ENCODE data around the gene MOB3A.
"Not testable (repeated sequence)": the region's sequence is repeated elsewhere in the genome, so short reads cannot be mapped to it uniquely, and the experiment has no call there.

MOB3A gene

DNA sequence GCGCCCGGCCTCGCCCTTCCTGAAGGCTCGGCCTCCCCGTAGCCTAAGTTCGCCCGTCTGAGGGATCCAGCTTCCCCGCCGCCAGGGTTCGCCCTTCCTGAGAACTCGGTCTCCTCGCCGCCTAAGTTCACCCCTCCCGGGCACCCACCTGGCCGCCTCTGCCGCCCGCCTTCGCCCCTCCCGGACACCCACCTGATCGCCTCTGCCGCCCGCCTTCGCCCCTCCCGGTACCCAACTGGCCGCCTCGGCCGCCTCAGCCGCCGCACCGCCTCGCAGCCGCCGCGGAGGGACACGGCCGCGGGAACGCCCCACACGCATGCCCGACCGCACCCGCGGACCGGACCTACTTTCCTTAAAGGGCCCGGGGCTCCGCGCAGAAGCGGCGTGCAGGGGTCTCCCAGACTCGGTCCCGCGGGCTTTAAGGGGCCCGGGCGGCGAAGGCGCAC lies at the start of gene MOB3A:
Gene MOB3A (minus strand): TSS at position 293 of the 446 bp plus-strand sequence. CDS start 17,766 bp downstream, outside the sequence.
- peak; percentile 96 to 97 for DNase-seq

DNA sequence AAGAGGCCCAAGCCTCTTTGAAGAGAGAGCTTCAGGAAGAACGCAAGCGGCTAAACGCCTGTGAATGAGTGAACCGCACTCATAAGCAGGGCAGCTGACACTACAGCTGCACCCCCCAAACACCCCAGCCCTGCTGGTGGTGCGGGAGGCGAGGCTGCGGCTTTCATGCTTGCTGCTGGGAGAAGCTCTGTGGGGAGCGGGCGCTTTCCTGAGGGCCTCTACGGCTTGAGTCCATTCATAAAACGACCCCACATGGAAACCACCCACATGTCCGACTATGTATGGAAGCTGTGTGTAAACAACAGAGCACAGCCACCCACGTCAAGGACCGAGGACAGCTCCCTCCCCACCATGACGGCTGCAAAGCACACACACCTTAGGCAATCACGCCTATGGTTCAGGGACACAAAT lies 49.7 kb upstream of the MOB3A start:
- no peak for DNase-seq

DNA sequence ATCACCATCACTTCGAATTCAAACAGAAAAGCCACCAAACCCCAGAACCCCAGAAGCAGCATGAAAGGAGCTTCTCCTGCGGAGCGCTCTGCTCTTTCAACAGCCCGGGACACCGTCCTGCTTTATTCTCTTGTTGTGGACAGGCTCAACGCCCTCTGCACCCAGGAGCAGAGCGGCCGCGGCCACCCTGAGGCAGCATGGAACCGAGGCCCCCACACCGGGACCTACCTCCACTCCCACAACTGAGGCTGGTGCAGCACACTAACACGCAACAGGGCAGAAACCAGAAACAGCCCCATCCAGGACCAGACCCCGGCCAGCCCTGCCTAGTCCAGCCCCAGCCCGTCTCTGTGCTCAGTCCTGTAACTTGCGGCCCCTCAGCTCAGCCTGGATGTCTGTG lies 48.1 kb upstream of the MOB3A start:
- DNase-seq: no peak

DNA sequence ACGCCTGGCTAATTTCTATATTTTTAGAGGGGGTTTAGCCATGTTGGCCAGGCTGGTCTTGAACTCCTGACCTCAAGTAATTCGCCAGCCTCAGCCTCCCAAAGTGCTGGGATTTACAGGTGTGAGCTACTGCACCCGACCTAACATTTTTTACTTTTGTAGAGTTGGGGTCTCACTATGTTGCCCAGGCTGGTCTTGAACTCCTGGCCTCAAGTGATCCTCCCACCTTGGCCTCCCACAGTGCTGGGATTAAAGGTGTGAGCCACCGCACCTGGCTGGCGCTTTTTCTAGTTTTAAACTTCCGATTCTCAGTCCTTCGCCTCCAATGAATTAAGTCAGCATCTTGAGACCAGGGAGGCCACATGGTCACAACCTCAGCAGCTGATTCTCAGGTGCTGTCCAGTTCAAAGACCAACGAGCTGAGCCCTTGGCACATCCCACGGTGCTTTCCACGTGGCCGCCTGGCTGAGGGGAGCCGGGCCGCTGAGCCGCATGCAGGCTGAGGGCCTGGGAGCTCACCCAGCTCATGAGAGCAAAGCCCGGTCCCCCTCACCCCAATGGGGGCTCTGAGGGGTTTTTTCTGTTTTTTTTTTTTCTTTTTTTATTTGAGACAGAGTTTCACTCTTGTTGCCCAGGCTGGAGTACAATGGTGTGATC lies 46.2 kb upstream of the MOB3A start:
- DNase-seq: no peak

DNA sequence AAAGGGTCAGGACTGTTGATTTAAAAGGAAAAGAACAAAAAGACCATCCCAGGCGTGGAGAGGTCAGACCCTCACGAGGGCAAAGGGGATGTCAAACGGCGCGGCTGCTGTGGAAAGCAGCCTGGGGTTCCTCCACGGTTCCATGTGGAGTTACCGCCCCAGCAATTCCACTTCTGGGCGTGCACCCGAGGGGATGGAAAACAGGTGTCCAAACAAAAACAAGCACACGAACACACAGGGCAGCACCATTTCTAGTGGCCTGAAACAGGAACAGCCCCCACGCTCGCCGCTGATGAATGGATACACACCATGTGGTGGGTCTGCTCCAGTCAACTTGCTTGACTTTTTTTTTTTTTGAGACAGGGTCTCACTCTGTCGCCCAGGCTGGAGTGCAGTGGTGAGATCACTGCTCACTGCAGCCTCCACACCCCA lies 44.0 kb upstream of the MOB3A start:
- DNase-seq: no peak

DNA sequence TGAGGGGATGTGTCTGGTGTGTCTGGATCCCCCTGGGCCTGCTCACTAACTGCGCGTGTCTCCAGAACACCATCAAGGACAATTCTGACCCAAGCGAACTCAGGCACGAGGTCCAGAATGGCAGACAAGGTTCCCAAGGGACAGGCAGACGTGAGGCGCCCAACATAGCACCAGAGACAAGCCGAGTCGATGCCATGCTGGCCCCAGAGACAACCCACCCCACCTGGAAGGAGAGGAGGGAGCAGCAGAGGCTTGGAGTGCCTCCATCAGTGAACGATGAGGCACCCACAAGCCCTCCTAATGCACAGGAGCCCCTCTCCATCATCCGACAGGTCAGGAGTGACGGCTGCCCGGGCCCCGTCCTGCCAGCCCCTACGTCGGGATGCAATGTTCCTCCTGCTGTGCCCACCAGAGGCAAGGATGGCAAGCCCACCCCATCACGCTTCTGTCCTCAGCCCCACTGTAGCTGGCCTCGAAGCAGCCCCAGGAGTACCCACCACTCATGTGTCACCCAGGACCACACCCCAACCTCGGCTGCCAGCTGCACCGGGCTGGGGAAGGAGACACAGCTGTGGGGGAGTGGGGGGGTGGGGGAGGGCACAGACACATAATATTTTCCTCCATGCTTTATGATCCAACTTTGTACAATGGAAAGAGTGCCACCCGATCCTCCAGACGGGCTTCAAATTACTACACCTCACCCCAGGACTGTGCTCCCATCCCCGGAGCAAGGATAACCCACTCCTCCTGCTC lies 43.4 kb upstream of the MOB3A start:
- no peak for DNase-seq

DNA sequence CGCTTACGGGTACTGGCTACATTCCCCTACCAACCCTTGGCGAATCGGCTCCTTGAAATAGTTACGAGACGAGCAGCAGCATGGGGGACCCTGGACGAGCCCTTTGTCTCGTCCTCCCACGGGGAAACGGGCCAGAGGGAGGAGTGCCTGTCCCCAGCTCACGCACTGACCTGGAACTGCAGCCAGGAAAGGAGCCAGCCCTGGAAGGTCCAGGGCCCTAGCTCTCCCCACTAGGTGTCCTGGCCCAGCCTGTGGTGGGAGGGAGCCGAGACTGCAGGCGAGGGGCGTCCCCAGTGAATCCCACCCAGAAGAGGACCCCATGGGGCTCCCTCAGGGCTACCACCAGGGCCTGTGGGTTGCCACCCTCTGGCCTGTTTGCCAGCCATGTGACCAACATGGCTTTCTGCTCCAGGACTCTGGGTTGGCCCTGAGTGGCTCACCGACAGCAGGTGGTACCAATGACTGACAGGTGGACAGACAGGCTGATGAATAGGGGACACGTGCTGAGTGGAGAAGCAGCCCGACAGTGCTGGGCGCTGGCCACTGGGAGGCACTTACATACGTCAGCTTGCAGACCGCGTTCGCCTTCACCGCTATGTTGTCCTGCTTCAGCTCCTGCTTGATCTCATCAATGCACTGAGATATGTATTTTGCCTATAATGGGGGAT lies 42.1 kb upstream of the MOB3A start:
- no peak for DNase-seq

DNA sequence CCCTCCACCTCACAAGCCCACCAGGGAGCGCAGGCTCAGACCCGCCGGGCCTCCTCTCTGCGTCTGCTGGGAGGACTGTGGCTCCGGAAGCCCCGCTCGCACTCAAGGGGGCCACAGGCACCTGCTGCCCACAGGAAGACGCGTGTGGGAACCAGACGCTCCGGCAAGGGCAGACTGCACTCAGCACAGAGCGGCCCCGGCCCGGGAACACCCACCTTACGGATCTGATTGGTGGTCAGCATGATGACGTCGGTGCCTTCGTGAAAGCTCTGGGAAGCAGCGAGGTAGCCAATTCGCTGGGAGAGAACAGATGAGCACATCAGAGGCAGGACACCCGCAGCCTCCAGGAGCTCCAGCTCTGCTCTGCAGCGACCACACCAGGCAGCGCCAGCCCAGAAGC lies 40.7 kb upstream of the MOB3A start:
- no peak for DNase-seq

DNA sequence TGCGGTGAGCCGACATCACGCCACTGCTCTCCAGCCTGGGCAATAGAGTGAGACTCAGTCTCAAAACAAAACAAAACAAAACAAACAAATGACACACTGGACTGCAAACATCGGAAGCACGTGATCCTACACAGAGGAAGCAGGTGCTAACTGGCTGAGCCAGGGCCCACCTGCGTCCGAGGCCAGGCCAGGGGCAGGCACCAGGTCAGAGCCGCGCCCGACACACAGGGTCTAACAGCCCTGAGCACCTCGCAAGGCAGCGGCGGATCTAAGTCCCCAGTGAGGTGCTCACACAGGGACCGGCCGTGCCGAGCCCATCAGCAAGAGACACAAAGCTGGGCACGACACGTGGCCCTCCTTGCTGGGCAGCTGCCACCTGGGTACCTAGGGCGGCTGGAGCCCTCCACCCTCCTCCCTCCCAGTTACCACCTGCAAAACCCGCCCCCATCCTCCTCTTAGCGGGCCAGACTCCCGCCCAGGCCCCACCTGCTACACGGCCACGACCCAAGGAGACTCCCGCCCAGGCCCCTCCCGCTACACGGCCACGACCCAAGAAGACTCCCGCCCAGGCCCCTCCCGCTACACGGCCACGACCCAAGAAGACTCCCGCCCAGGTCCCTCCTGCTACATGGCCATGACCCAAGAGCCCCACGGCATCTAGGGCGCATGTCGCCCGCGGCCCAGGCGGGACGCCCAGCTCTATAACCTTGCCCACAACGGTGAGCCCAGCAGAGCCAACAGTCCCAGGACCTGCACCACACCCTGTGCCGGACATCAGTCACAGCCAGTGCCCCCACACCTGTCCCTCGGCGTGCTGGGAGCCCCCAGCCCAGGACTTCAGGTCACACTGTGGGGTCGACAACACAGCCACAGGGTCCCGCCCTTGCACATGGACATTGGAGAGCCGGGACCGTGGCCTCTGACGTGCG lies 39.6 kb upstream of the MOB3A start:
- DNase-seq: no peak

DNA sequence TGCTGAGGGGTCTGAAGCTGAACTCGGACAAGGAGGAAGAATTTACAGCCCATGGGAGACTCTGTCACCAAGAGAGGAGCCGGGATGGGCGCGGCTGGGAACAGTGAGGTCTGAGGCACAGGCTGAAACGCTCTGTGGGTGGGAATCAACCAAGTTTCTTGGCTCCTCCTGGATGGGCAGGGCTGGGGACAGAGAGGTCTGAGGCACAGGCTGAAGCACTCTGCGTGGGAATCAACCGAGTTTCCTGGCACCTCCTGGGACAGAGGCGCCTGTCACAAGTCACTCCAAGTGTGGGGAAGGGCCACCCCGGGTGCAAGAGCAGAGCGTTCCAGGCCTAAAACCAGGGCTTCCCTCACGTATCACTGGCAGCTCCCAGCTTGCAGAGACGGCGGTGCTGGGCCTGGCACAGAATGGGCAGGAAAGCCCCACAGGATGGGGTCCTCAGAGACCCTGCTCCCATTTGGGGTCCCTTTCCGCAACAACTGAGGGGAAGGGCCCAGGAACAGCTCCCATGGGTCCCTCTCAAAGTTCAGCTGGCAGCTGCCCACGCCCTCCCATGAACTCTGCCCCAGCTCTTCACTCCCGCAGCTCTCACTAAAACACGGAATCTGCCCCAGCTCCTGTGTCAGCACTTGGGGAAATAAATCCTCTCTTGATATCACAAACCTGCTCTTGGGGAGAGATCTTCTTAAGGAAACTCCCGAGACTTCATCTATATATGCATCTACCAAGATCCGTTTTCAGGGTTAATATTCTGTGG lies 36.8 kb upstream of the MOB3A start:
- no peak for DNase-seq

DNA sequence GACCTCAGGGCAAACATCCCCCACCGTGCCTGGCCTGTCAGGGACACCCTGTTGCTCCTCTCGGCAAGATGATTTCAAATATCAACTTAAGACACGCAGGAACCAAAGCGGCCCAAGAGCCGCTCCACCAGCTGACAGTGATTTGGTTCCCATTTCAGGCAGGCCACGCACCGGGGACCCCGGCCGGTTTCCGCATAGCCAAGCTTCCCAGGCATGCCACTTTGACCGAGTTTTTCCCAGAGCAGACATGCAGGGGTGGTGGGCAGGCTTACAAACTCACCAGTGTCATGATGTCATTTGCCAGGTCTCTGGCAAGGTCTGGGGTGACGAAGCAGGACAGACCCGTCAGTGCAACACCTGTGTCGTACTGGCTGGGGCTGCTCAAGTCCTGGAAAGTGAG lies 36.1 kb upstream of the MOB3A start:
- no peak for DNase-seq

DNA sequence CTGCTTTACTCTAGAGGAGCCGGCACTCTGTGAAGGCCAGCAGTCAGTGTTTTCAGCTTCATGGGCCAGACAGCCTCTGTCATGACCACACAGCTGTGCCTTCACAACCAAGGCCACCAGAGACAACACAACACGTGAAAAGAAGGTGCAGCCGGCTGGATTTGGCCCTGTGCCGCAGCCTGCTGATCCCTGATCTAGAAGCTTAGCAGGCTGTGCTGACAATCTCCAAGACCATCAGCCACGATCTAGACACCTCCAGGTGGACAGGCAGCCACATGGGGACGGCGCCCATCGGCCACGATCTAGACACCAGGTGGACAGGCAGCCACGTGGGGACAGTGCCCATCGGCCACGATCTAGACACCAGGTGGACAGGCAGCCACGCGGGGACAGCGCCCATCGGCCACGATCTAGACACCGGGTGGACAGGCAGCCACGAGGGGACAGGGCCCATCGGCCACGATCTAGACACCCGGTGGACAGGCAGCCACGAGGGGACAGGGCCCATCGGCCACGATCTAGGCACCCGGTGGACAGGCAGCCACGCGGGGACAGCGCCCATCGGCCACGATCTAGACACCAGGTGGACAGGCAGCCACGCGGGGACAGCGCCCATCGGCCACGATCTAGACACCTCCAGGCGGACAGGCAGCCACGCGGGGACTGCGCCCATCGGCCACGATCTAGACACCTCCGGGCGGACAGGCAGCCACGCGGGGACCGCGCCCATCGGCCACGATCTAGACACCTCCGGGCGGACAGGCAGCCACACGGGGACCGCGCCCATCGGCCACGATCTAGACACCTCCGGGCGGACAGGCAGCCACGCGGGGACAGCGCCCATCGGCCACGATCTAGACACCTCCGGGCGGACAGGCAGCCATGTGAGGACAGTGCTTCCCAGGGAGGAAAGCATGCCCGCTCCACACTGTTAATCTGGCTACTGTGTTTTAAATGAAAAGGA lies 35.2 kb upstream of the MOB3A start:
- not testable (repeated sequence) for DNase-seq

DNA sequence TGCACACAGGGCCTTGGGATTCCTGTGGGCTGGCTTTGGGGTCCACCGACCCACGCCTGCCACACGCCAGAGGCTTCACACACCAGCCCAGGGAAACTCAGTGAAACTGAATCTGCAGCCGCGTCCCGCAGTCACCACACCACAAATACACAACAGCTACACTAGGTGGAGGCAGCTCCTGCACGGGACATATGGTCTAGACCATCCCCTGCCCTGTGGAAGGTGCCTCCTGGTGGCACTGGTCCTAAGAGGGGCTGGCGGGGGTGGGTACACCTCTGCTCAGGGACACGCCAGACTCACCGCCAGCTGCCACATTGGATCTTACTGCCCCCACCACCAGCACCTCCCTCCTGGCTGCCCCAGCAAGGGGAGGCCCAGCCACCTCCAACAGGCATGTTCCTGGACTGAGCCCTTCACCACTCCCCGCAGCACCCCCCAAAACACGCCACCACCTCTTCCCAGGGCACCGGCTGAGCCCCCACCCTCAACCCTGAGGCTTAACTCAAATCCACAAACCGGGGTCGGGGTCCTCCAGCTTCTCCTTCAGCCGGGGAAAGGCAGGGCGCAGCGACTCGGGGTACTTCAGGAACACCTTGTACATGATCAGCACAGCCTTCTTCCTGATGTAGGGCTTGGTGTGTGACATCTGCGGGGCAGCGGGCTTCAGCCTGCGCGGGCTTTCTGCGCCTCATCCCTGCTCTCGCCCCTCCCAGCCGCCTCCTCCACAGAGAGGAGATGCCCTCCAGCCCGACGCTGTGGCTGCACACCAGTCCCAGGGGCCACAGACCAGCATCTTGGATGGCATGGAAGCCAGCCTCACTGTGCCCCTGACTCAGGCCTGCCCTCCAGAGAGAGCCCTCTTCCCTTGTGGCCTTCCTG lies 34.0 kb upstream of the MOB3A start:
- DNase-seq: no peak

DNA sequence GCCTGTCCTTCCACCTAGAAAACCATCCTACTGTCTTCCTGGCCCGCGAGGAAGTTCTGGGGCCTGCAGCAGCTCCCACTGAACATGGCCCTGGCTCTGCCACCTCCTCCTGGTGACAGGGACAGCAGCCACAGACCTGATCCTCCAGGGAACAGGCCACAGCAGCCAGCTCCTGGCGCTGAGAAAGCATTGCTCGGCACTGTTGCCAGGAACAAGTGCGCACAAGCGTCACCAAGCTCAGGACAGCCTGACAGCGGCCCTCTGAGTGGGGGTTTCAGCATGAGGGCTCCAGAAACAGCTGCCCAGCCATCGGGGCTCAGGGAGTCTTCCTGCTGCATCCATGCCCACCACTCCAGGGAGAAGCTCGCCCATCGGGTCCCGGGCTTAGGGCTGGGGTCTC lies 33.4 kb upstream of the MOB3A start:
- DNase-seq: no peak

DNA sequence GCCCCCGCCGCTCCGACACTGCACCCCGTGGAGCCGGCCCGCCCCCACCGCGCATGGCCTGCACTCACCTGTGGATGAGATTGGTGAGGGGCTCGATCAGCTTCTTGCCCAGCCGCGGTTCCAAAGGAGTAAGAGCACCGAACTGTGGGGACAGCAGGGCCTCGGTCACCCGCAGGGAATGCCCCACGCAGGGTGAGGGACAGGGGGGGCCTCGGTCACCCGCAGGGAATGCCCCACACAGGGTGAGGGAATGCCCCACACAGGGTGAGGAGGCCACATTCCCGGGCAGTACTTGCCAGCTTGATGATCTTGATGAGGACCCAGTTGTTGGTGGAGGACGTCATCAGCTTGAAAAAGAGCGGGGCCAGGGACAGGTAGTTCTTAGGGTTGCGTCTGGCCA lies 32.9 kb upstream of the MOB3A start:
- no peak for DNase-seq

DNA sequence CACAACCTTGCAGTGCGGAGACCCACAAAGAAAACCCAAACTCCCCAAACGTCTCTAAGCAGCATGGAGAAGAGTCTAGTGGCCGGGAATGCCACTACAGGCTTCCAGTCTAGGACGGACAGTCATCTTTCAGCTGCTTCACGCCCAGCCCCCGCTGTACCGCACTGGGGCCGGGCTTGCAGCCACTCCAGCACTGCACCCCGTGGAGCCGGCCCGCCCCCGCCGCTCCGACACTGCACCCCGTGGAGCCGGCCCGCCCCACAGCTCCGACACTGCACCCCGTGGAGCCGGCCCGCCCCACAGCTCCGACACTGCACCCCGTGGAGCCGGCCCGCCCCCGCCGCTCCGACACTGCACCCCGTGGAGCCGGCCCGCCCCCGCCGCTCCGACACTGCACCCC lies 32.1 kb upstream of the MOB3A start:
- DNase-seq: not testable (repeated sequence)

DNA sequence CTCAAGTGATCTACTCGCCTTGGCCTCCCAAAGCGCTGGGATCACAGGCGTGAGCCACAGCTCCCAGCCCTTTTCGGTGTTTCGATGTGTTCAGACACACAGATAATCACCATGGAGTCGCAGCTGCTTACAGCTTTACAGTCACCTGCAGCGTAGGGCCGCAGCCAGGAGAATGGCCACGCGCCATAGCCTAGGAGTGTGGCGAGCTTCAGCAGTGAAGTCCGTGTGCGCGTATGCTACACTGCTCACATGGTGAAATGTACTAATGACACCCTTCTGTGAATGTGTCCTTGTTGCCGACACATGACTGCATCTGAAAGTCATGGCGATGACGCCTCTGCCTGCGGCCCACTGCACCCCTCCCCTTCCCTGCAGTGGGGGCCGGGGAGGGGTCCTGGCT lies 31.6 kb upstream of the MOB3A start:
- DNase-seq: no peak

DNA sequence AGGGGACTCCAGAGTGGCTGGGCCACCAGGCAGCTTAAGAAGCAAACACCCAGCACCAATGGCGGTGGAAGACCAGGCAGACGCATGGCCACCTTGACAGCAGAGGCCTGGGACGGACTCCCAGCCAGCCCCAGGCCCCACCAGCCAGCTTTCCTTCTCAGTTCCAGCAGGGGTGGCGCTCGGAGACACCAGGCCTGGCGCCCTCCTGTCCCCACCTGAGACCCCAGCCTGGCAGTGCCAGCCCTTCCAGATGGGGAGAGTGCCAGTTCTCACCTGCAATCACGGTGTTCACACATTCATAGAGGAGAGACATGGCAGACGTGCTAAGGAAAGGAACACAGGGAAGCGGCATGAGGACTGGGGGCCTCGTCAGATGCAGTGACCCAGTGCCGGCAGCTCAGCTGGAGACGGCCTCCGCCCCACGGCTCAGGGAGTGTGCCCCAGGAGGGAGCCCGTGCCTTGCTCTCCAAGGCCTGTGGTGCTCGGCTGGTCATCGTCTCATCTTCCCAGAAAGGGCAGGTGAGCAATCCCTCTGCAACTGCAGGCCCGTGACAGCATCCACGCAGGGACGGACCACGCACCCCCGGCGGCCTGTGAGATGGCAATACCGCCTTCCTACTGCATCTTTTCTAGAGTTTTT lies 30.9 kb upstream of the MOB3A start:
- no peak for DNase-seq

DNA sequence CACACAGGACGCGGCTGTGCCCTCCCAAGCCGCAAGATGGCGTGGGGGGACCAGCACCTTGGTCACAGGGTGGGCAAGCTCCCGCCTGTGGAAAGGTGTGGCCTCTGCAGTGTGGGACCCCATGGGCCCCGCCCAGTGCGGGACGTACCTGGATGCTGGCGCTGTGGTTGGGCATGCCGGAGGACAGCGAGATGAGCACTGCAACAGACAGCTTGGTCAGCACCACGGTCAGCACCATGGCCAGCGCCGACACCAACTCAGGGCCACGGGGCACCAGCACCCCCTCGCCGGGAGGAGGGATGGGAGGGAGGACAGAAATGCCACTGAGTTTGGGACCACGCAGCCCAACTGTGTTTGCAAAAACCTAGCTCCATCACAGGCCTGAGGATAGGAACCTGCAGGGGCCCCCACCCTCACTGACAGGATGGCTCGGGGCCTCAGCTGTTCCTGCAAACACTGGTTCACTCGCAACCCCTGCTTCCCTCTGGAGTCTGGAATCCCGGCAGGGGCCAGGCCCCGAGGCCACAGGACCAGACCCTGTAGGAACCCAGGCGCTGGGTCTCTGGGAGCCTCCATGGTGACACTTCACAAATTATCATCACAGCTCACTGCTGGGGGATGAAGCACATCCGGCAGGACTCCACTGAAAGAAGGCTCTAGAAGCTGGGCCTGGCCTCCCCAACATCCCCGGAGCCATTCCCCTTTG lies 27.7 kb upstream of the MOB3A start:
- DNase-seq: no peak
